GM12872 (cell line): Measurements from ENCODE around the gene LHPP.

ENCODE experiments used
- TF ChIP-seq, protein P1 (sequence below): IDR thresholded peaks from 3 replicates; pipeline ENCODE4 v1.5.1; 2011; ENCODE audit warnings: low read depth, mild to moderate bottlenecking, low read length, moderate library complexity; ENCODE audit not compliant: insufficient read depth

Gene LHPP

DNA sequence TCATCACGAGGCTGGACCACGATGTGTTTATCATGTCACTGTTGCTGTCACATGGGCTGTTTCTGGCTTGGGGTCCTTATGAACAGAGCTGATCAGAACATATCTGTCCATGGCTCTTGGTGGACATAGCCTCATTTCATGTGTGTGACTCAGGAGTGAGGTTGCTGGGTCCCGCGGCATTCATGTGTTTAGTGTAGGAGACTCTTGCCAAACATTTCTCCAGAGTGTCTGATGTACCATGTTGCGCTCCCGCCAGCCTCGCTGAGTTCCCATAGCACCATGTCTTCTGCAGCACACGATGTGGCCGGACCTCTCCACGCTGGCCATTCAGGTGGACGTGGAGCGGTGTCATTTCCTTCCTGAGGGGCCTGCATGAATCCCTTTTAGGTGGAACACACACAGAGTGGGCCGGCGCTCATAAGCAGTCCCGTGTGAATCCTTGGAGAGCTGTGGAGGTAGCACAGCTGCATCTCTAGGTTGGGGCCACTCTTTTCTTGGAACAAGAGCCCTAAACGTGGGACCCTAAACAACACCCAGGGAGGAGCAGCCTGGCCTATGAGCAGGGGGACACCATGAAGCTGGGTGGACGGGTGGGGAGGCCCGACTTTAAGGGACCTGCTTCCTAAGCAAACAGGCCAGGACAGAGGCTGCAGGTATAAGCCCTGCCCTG lies 134.6 kb downstream of the LHPP start:
- TF ChIP-seq, protein P1, sequence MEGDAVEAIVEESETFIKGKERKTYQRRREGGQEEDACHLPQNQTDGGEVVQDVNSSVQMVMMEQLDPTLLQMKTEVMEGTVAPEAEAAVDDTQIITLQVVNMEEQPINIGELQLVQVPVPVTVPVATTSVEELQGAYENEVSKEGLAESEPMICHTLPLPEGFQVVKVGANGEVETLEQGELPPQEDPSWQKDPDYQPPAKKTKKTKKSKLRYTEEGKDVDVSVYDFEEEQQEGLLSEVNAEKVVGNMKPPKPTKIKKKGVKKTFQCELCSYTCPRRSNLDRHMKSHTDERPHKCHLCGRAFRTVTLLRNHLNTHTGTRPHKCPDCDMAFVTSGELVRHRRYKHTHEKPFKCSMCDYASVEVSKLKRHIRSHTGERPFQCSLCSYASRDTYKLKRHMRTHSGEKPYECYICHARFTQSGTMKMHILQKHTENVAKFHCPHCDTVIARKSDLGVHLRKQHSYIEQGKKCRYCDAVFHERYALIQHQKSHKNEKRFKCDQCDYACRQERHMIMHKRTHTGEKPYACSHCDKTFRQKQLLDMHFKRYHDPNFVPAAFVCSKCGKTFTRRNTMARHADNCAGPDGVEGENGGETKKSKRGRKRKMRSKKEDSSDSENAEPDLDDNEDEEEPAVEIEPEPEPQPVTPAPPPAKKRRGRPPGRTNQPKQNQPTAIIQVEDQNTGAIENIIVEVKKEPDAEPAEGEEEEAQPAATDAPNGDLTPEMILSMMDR, result no peak

DNA sequence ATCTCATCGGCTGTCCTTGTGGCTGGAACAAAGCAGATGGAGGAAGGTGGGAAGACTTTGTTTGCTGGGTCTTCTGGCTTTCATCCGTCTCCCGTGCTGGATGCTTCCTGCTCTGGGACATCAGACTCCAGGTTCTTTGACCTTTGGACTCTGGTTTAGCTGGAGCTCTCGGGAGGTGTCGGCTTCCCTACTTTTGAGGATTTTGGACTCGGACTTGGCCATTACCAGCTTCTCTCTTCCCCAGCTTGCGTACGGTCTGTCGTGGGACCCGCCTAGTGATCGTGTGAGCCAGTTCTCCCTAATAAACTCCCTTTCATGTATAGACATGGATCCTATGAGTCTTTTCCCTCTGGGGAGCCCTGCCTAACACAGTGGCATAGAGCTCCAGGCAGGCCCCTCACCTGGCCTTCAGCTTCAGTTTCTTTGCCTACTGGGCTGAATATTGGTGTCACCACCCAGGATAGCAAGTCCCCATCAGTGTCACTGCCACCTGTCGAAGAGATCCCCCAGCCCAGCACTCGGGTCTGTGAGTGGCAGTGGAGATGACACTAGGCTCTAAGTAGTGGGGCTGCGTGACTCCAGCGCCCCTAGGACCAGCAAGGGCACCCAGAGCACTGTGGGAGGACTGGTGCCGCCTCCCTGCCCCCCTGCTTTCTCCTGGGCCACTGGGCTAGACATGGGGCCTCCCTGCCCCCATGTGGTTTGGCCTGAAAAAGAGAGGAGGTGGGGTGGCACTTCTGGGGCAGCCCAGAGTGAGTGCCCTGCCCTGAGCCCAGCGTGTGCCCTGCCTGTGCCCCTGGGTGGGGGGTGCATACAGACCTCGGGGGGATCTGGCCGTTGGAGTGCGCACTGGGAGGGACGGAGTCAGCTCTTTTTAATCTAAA lies 135.6 kb downstream of the LHPP start:
- TF ChIP-seq, protein P1, result no peak

GRCh38 chr10:124597846-124598165 lies 136.2 kb downstream of the LHPP start:
- TF ChIP-seq, protein P1, result no peak

- TF ChIP-seq, protein P1, result no peak
Observed at GRCh38 chr10:124598196-124598595, 136.6 kb downstream of the LHPP start.

GRCh38 chr10:124598773-124599587 lies 137.4 kb downstream of the LHPP start:
- TF ChIP-seq, protein P1, result no peak

DNA sequence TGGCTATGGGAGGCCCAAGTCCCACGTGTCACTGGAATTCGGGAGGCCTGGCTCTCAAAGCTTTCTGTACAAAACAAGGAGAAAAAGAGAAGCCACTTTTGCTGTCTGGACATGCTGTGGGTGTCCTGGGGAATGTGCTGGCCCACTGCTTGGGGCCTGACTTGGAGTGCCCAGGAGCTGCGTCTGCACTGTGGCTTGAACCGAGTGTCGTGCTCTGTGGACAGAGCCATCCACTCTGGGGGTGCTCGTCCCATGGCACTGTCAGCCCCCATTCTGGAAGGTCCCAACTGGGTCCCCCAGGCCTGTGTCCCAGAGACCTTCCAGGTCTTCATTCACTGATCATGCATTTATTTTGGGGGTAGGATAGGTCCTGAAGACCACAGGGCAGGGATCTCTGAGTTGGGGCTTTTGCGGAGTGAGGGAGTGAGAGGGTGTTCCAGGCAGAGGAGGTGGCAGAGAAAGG lies 138.0 kb downstream of the LHPP start:
- TF ChIP-seq, protein P1, result no peak
